Skeletal muscle satellite cell (primary cell): Measurements from ENCODE around the gene EZH1.
"Not testable (repeated sequence)": the region's sequence is repeated elsewhere in the genome, so short reads cannot be mapped to it uniquely, and the experiment has no call there.

ENCODE experiments used
- H3K27me3 ChIP-seq: 2 replicates; pipeline ENCODE4 v1.7.0; 2013; ENCODE audit warnings: low read length; ENCODE audit not compliant: control insufficient read depth, insufficient read depth
- H3K36me3 ChIP-seq: 2 replicates; pipeline ENCODE4 v1.7.0; 2013; ENCODE audit warnings: mild to moderate bottlenecking, control low read depth, low read length; ENCODE audit not compliant: insufficient read depth
- H3K4me1 ChIP-seq: 2 replicates; pipeline ENCODE4 v1.7.0; 2013; ENCODE audit warnings: low read length; ENCODE audit not compliant: control insufficient read depth, insufficient read depth
- H3K4me2 ChIP-seq: 2 replicates; pipeline ENCODE4 v1.7.0; 2013; ENCODE audit warnings: mild to moderate bottlenecking, low read length
- H3K4me3 ChIP-seq: 2 replicates; pipeline ENCODE4 v1.7.0; 2013; ENCODE audit warnings: low read length
- H3K9ac ChIP-seq: 2 replicates; pipeline ENCODE4 v1.7.0; 2013; ENCODE audit warnings: mild to moderate bottlenecking, low read depth, low read length, moderate library complexity
- H3K9me3 ChIP-seq: replicated peaks from 2 replicates; pipeline ENCODE4 v1.7.0; 2013; ENCODE audit warnings: mild to moderate bottlenecking, control low read depth, low read length

EZH1 gene

DNA sequence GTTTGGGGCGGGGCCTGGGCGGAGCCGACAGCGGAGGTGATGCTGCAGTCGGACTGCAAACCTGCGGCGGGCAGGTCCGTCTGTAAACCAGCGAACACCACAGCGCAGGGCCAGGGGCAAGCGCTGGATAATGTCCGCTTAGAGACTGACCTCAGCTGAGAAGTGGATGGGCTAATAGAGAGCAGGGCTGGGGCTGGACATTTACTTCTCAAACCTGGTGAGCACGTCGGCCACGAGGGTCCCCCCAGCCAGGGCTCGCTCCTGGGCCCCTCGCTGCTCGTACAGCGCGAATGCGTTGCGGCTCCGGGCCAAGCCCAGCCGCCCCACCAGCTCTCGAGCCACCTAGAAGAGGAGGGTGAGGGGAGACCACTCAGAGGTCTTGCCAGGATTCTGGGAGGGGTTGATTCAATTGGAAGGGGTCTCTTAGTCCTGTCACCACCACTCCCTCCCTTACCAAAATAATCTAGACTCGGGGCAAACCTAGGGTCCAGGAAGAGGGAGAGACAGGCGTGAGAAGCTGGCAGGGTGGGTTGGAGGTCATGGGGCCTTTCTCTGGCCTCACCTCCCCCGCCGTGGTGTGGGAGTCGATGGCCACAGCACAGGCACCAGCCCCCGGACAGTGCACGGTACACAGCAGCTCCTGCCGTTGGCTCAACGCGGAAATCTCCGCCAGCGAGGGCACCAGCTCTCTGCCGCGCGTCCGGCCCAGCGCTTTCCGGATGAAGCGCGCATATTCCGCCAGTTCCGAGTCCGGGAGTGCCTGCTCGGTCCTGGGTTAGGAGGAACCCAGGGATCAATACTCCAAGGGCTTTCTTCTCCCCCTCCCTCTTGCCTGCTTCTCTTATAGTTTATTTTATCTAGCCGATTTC, 73.8 kb downstream of the EZH1 start:
- Histone ChIP-seq H3K4me3 (no peak overlapping the region), H3K36me3 (peaks cover 51% of the 10 kb centered on the region), H3K9me3 (no peaks in the 10 kb centered on the region), H3K4me1 (peaks cover 45% of the 10 kb centered on the region), H3K4me2 (no peak overlapping the region), H3K9ac (no peak overlapping the region), H3K27me3 (no peaks in the 10 kb centered on the region)

DNA sequence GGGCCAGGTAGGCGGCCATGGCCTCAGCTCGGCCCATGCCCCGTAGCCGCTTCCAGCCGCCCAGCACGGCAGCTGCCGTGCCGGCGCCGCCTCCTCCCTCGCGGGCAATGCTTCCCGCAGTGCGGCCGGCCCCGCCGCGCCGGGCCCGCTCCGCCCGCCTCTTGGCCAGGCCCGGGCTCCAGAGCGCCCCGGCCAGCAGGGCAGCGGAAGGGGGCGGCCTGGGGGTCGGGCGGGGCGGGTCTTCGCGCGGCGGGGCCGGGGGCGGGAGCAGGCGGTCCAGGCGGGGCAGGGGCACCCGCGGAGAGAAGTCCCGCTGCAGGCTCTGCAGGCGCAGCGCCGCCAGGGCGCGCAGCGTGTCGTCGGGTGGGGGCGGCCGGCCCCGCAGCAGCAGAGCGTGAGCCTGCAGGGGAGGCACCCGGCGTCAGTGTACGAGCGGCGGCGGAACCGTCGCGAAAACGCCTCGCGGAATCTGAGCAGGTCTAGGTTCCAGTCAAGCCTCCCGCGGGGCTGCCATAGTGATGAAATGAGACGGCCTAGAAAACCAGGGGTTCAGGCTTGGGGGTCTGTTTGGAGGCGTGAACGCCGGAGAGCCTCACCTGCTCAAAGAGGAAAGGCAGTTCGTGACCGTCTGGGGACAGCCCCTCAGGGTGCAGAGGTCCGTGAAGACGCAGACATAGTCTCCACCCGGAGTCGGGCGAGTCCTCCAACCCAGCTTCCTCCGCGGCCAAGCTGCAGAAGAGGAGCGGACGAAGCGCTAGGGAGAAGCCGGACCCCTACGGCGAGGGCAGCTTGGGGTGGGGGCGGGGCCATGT, 74.7 kb downstream of the EZH1 start:
- Histone ChIP-seq H3K27me3 (no peaks in the 10 kb centered on the region), H3K4me1 (peaks cover 44% of the 10 kb centered on the region), H3K4me3 (no peak overlapping the region), H3K9me3 (no peaks in the 10 kb centered on the region), H3K9ac (no peak overlapping the region), H3K4me2 (no peak overlapping the region), H3K36me3 (peaks cover 59% of the 10 kb centered on the region)

DNA sequence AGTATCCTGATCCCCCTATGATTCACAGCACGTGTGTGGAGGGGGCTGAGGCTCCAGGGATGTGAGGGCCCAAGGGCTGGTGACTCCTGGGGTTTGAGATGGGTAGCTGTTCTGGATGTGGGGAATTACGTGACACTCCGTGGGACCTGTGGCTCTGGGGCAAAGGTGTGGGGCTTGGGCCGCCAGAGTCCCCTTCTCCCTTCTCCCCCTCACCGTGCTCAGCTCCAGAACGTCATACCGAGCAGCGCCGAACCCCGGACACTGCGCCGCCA, 75.2 kb downstream of the EZH1 start:
- H3K4me1 ChIP-seq: peaks cover 40% of the 10 kb centered on the region
- no peak overlapping the region for H3K4me2 ChIP-seq
- no peaks in the 10 kb centered on the region for H3K27me3 ChIP-seq
- H3K9me3 ChIP-seq: no peaks in the 10 kb centered on the region
- peaks cover 59% of the 10 kb centered on the region for H3K36me3 ChIP-seq
- H3K9ac ChIP-seq: no peak overlapping the region
- H3K4me3 ChIP-seq: no peak overlapping the region

DNA sequence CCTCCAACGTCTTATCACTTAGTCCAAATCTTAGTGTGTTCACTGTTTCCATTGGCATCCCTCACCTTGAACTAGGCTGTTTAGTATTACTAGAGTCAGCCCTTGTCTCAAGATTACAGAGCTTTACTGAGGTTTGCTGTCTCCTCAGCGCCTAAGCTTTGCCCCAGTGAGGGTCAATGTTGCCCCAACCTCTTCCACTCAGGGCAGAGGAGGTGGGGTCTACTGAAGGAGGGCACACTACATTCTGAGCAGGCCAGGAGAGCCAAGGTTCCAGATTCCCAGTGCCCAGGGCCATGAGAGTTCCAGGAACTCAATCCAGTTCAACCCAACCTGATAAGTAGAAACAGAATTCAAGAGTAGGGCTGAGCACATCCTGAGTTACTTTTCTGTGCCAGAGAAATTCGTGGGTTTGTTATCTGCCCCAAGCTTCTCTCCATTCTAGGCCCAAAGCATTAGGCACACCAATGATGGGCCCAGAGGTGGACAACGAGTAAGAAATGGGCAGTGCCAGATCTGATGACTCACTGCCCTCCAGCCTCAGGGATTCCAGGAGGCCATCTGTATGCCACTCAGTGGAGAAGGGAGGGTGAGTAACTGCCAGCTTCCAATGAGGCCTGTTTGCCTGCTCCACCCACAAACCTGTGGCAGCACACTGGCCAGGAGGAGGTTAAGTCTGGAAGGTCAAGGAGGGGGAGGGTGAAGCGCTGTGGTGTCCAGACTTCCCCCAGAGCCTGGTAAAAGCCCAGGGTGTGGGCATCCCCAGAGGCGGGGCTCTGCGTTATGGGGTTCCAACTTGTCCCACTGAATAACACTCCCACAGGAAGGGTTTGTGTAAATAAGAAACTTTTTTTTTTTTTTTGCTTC, 77.5 kb downstream of the EZH1 start:
- H3K36me3 ChIP-seq: peaks cover 59% of the 10 kb centered on the region

DNA sequence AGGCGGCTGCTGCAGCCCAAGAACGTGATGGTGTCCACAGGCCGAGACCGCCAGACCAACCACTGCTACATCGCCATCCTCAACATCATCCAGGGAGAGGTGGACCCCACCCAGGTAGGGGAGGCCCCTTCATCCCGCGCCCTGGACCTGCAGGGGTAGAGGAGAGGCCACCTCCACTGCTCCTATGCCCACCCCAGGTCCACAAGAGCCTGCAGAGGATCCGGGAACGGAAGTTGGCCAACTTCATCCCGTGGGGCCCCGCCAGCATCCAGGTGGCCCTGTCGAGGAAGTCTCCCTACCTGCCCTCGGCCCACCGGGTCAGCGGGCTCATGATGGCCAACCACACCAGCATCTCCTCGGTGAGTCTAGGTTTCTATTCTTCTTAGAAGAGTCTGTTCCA, 78.7 kb downstream of the EZH1 start:
- H3K4me3 ChIP-seq, H3K9me3 ChIP-seq, H3K4me2 ChIP-seq, H3K27me3 ChIP-seq, H3K9ac ChIP-seq: not testable (repeated sequence)
- peaks cover 56% of the 10 kb centered on the region for H3K36me3 ChIP-seq
- H3K4me1 ChIP-seq: peaks cover 31% of the 10 kb centered on the region

More for the DNA sequence above, 77.5 kb downstream of the EZH1 start:
- H3K9me3 ChIP-seq: no peaks in the 10 kb centered on the region
- peaks cover 27% of the 10 kb centered on the region for H3K4me1 ChIP-seq
- H3K9ac ChIP-seq: no peak overlapping the region
- peak overlapping the region; percentile 38 for H3K4me2 ChIP-seq
- no peaks in the 10 kb centered on the region for H3K27me3 ChIP-seq
- H3K4me3 ChIP-seq: no peak overlapping the region

DNA sequence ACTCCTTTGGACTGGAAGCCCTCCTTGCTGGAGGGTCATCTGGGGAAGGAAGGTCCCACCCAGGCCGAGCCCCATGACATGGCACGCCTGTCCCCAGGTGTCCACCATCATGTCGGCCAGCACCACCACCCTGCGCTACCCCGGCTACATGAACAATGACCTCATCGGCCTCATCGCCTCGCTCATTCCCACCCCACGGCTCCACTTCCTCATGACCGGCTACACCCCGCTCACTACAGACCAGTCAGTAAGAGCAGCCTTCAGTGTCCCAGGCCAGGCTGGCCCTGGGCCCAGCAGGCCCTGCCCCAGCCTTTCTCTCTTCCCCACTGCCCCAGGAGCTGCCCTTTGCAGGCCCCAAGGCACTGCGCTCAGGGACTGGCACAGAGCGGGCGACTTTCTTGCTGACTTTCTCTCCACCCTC, 79.2 kb downstream of the EZH1 start:
- H3K27me3 ChIP-seq: no peaks in the 10 kb centered on the region
- H3K4me2 ChIP-seq: no peak overlapping the region
- H3K9me3 ChIP-seq: no peaks in the 10 kb centered on the region
- peaks cover 52% of the 10 kb centered on the region for H3K36me3 ChIP-seq
- no peak overlapping the region for H3K9ac ChIP-seq
- H3K4me3 ChIP-seq: no peak overlapping the region
- peaks cover 36% of the 10 kb centered on the region for H3K4me1 ChIP-seq

DNA sequence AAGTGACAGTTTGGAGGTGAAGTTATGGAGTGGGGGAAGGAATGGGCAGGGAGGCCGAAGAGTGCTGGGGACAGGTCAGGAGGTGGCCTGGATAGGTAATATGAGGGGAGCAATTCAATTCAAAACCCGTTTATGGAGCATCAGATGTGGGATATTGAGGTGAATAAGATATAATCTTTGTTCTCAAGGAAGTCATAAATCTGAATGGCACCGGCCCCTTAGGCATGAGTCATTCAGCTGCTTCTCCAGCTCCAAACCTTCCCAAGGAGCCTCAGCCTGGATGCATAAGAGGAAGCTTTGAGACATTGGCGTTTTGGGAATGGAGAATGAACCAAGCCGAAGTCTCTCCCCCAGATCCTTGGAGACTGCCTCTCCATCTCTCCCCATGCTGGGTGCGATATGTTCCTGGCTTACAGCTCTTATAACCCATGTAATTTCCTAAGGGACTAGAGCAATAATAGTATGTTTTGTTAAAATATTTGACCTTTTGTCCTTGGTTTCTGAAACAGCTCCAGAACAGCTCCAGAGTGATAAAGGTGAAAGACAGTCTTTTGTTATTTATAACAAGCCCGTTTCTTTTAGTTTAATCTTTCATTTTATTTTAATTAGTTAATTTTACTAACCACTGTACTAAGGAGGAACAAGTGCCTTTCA, 84.0 kb downstream of the EZH1 start:
- H3K9me3 ChIP-seq: no peaks in the 10 kb centered on the region
- H3K4me2 ChIP-seq: peak overlapping the region; percentile 77
- peak overlapping the region; percentile 60 for H3K4me3 ChIP-seq
- peaks cover 27% of the 10 kb centered on the region for H3K36me3 ChIP-seq
- H3K27me3 ChIP-seq: no peaks in the 10 kb centered on the region
- peaks cover 19% of the 10 kb centered on the region for H3K4me1 ChIP-seq
- peak overlapping the region; percentile 30 for H3K9ac ChIP-seq

DNA sequence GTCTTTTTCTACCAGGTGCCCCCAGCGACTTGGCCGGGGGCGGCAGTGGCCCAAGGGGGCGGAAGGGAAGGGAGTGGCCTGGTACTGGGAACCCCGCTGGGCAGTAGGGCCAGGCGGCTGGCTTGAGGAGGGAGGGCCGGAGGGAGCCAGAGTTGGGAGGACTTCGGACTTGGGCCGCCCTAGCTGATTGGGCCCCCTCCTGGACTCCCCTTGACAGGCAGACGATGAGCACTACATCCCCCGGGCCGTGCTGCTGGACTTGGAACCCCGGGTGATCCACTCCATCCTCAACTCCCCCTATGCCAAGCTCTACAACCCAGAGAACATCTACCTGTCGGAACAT, 84.9 kb downstream of the EZH1 start:
- not testable (repeated sequence) for H3K9me3 ChIP-seq, H3K27me3 ChIP-seq
- peak overlapping the region; percentile 81 for H3K4me3 ChIP-seq
- peaks cover 20% of the 10 kb centered on the region for H3K36me3 ChIP-seq
- H3K9ac ChIP-seq: peak overlapping the region; percentile 84
- H3K4me1 ChIP-seq: peaks cover 19% of the 10 kb centered on the region
- peak overlapping the region; percentile 97 for H3K4me2 ChIP-seq

DNA sequence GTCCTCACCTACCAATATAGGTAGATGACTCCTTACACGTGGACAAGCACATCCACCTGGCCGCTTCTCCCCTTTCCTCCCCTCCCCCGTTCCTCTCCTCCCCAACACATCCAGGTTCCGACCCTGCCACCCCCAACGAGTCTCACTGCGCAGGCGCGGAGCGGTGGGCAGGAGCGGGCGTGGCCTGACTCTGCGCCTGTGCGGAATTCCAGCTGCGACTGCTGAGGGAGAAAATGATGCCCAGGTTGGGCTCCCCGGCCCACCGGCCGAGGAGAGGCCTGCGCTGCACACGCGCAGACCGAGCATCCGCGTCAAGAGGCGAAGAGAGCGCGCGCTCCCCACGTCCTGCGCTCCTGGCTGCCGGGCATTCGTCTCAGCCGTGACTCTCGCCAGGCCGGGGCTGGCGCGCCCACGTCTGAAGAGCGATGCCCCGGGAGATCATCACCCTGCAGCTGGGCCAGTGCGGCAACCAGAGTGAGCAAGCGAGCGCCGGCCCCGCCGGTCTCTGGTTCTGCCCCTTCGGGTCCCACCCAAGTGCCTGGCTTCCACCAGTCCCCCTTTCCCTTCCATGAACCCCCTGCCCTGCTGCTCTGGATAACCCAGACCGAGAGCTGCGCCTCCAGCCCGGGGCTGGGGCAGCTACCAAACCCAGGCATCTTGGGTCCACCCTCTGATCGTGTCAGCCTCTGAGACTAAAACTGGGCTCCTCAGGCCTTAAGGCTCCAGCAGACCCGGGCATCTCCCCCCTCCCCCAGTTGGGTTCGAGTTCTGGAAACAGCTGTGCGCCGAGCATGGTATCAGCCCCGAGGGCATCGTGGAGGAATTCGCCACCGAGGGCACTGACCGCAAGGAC, 85.5 kb downstream of the EZH1 start, which contains the start of gene TUBG2:
Gene TUBG2, plus strand, starts transcription at position 206 of the 853 bp plus-strand sequence. Its CDS starts 220 bp downstream, at position 426.
- peaks cover 17% of the 10 kb centered on the region for H3K36me3 ChIP-seq

DNA sequence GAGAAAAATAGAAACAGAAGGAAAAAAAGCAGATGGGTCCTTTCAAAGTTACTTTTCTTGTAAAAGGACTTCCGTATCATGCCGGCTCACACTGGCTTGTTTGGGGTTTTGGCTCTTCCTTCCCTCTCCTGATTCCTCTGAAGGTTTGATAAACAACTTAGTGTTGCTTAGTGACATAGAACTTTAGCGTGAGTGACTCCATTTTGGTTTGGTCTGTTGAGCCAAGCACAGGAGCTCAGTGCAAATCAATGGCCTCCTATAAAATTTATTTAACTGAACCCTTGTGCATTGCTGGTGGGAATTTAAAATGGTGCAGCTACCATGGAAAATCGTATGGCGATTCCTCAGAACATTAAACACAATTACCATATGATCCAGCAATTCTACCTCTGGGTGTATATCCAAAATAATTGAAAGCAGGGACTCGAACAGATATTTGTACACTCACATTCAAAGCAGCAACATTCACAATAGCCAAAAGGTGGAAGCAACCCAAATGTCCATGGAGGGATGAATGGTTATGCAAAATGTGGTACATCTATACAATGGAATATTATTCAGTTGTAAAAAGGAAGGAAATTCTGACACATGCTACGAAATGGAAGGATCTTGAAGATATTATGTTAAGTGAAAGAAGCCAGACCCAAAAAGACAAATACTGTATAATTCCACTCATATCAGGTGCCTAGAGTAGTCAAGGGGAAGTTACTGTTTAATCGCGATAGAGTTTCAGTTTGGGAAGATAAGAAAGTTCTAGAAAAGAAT, 86.8 kb downstream of the EZH1 start:
- no peaks in the 10 kb centered on the region for H3K27me3 ChIP-seq
- no peak overlapping the region for H3K9ac ChIP-seq
- H3K9me3 ChIP-seq: no peaks in the 10 kb centered on the region
- H3K4me1 ChIP-seq: peaks cover 23% of the 10 kb centered on the region
- no peak overlapping the region for H3K4me2 ChIP-seq
- peaks cover 14% of the 10 kb centered on the region for H3K36me3 ChIP-seq
- no peak overlapping the region for H3K4me3 ChIP-seq

More for the DNA sequence above, 85.5 kb downstream of the EZH1 start, which contains the start of gene TUBG2:
- H3K4me1 ChIP-seq: peaks cover 19% of the 10 kb centered on the region
- H3K9me3 ChIP-seq: no peaks in the 10 kb centered on the region
- H3K27me3 ChIP-seq: no peaks in the 10 kb centered on the region
- peak within 1 kb of the TSS; percentile 84 for H3K9ac ChIP-seq
- H3K4me2 ChIP-seq: peak within 1 kb of the TSS; percentile 97
- H3K4me3 ChIP-seq: peak within 1 kb of the TSS; percentile 81
